NT2/D1 (cell line): ENCODE data around the gene ZBTB20.

Source experiments
- DNase-seq: peaks from one replicate; pipeline ENCODE4 v3.0.0-alpha.2; 2011; ENCODE audit warnings: low read depth, low spot score
- H3K27me3 ChIP-seq: 2 replicates; pipeline ENCODE4 v1.6.0; 2011; ENCODE audit warnings: mild to moderate bottlenecking; ENCODE audit not compliant: insufficient read length, insufficient read depth
- H3K36me3 ChIP-seq: 2 replicates; pipeline ENCODE4 v1.6.1; 2011; ENCODE audit warnings: mild to moderate bottlenecking, low read length, mixed read lengths; ENCODE audit not compliant: insufficient read depth, insufficient read length
- H3K4me1 ChIP-seq: 2 replicates; pipeline ENCODE4 v1.5.1; 2011; ENCODE audit not compliant: insufficient read depth, insufficient read length
- H3K4me3 ChIP-seq: 2 replicates; pipeline ENCODE4 v1.5.1; 2011; ENCODE audit warnings: low read depth; ENCODE audit not compliant: insufficient read length
- H3K9ac ChIP-seq: 2 replicates; pipeline ENCODE4 v1.6.0; 2011; ENCODE audit warnings: low read depth; ENCODE audit not compliant: insufficient read length
- H3K9me3 ChIP-seq: 2 replicates; pipeline ENCODE4 v1.5.1; 2011; ENCODE audit warnings: mild to moderate bottlenecking, low read length; ENCODE audit not compliant: insufficient read depth
- SUZ12 ChIP-seq: IDR thresholded peaks from 2 replicates; pipeline ENCODE4 v1.6.1; 2011; ENCODE audit not compliant: insufficient read length, insufficient read depth; ENCODE audit errors: extremely low read depth
- YY1 ChIP-seq: IDR thresholded peaks from 2 replicates; pipeline ENCODE4 v1.6.1; 2011; ENCODE audit not compliant: insufficient read length, insufficient read depth
- ZNF274 ChIP-seq: IDR thresholded peaks from 2 replicates; pipeline ENCODE4 v1.6.1; 2011; ENCODE audit warnings: mild to moderate bottlenecking, low read depth, low read length

The ZBTB20 gene

GRCh38 chr3:114608293-114608692 lies 538.8 kb downstream of the ZBTB20 start:
- Histone ChIP-seq H3K4me1 (no peaks in the 10 kb centered on the region), H3K36me3 (no peaks in the 10 kb centered on the region), H3K9me3 (no peaks in the 10 kb centered on the region), H3K4me3 (no peak overlapping the region), H3K27me3 (no peaks in the 10 kb centered on the region), H3K9ac (no peak overlapping the region)
- TF ChIP-seq SUZ12 (no peak), ZNF274 (no peak), YY1 (no peak)
- DNase-seq: no peak

- no peak for DNase-seq
- Histone ChIP-seq H3K36me3 (no peaks in the 10 kb centered on the region), H3K9me3 (no peaks in the 10 kb centered on the region), H3K4me1 (no peaks in the 10 kb centered on the region), H3K4me3 (no peak overlapping the region), H3K27me3 (no peaks in the 10 kb centered on the region), H3K9ac (no peak overlapping the region)
- no peak for TF ChIP-seq ZNF274
- no peak for TF ChIP-seq YY1
- no peak for TF ChIP-seq SUZ12
Observed at GRCh38 chr3:114606336-114606735, 540.8 kb downstream of the ZBTB20 start.

DNA sequence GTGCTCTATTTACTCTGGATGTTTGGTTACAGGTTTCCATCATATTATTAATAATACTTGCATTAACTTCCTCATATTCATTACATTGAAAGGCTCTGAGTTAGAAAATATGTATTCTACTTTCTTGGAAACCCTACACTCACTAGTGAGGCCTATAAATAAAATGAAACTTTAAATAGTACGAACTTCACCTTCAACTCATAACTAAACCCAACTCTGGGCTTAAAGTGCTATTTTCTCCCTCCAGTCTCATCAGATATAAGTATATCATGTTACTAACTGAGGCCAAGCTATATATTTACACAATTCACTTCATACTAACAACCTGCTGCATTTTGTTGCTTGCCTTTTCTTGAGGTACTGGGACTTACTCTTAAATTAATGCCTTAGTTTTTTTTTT lies 546.5 kb downstream of the ZBTB20 start:
- Histone ChIP-seq H3K4me3 (no peak overlapping the region), H3K9ac (no peak overlapping the region), H3K36me3 (no peaks in the 10 kb centered on the region), H3K4me1 (no peaks in the 10 kb centered on the region), H3K27me3 (no peaks in the 10 kb centered on the region), H3K9me3 (no peaks in the 10 kb centered on the region)
- DNase-seq: no peak
- no peak for TF ChIP-seq SUZ12
- TF ChIP-seq ZNF274: no peak
- no peak for TF ChIP-seq YY1

DNA sequence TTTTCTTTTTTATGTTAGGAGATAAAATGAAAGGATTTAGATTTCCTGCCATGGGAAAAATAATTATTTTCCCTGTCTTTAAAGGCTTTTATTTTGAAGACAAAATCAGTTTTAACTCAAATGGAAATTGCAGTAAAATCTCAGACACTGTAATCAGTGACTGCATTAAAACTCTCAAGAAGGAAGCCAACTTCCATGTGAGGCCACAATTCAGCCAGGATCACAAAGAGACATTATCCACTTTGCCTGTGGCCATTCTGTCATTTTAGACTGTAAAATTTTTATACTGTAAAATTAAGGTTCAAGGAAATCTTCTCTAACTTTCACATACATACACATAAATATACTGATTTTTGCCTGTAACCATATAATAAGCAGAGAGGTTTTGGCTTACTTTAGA lies 549.2 kb downstream of the ZBTB20 start:
- Histone ChIP-seq H3K4me1 (no peaks in the 10 kb centered on the region), H3K4me3 (no peak overlapping the region), H3K36me3 (no peaks in the 10 kb centered on the region), H3K9ac (no peak overlapping the region), H3K9me3 (no peaks in the 10 kb centered on the region), H3K27me3 (no peaks in the 10 kb centered on the region)
- DNase-seq: no peak
- TF ChIP-seq YY1 (no peak), ZNF274 (no peak), SUZ12 (no peak)

- no peaks in the 10 kb centered on the region for H3K9me3 ChIP-seq
- no peaks in the 10 kb centered on the region for H3K36me3 ChIP-seq
- no peaks in the 10 kb centered on the region for H3K4me1 ChIP-seq
- H3K27me3 ChIP-seq: no peaks in the 10 kb centered on the region
- DNase-seq: no peak
- H3K9ac ChIP-seq: no peak overlapping the region
- no peak overlapping the region for H3K4me3 ChIP-seq
- TF ChIP-seq ZNF274 (no peak), YY1 (no peak), SUZ12 (no peak)
Observed at GRCh38 chr3:114597012-114597411, 550.1 kb downstream of the ZBTB20 start.

DNA sequence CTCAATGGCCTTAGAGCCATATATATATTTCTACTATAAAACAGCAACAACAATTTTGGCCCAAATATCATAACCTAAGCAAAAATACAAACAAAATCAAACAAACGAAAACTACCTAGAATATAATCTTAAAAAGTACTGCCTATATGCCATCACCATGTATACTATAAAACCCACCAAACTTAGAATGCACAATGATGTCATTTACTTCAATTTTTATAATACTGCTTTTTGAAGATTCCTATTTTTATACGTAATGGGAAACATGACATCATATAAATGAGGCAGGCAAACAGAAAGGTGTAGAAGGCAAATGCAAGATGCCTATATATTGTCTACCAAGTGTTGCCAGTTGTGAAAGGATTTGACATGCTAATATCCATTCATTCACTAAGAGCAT lies 550.9 kb downstream of the ZBTB20 start:
- H3K36me3 ChIP-seq: no peaks in the 10 kb centered on the region
- DNase-seq: no peak
- no peak overlapping the region for H3K9ac ChIP-seq
- H3K4me1 ChIP-seq: no peaks in the 10 kb centered on the region
- TF ChIP-seq YY1 (no peak), ZNF274 (no peak), SUZ12 (no peak)
- no peaks in the 10 kb centered on the region for H3K9me3 ChIP-seq
- H3K4me3 ChIP-seq: no peak overlapping the region
- no peaks in the 10 kb centered on the region for H3K27me3 ChIP-seq

DNA sequence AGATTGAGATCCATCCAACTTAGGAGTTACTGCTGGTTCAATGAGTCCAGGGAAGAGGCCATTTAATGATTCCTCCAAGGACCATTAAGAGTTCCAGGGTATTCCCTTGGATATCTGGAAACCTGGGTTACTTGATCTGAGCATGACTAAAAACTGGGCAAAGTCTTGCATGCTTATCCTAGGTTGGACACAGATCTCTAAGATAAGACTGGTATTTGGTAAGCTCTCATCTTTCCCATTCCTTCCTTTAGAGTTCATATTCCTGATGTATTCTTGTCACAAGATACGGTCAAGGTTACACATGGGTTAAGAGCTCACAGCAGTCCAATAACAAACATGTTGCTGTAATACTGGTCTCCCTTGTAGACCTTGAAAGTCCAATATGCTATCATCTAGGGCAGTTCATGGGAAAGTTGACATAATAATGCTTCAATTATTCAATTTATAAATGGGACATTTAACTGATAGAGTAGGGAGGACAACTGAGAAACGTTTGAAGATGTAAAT lies 551.5 kb downstream of the ZBTB20 start:
- no peak for DNase-seq
- no peaks in the 10 kb centered on the region for H3K9me3 ChIP-seq
- TF ChIP-seq SUZ12 (no peak), ZNF274 (no peak), YY1 (no peak)
- no peaks in the 10 kb centered on the region for H3K27me3 ChIP-seq
- H3K36me3 ChIP-seq: no peaks in the 10 kb centered on the region
- no peak overlapping the region for H3K4me3 ChIP-seq
- no peaks in the 10 kb centered on the region for H3K4me1 ChIP-seq
- no peak overlapping the region for H3K9ac ChIP-seq
